SK-N-MC (cell line): ENCODE measurements around the gene LBP.

Experiments used
- EZH2 ChIP-seq: fragments of 200-600 bp; sonication (generic); IDR thresholded peaks from one replicate; pipeline ENCODE4 v1.6.1; 2017; ENCODE audit warnings: antibody characterized with exemption
- POLR2AphosphoS5 ChIP-seq: IDR thresholded peaks from 2 replicates; pipeline ENCODE4 v1.6.1; 2012; ENCODE audit warnings: mild to moderate bottlenecking, low read depth, low read length, borderline replicate concordance

GRCh38 chr20:38406476-38406875, 60.2 kb downstream of the LBP start:
- no peak for TF ChIP-seq EZH2
- no peak for TF ChIP-seq POLR2AphosphoS5
